Spleen (tissue), 11 donors: ENCODE results near the gene MACROD2. TPM values are rescaled to one million over a fixed set of nuclear protein-coding genes. Genes with fewer than 3 reads are reported as not detected.

ENCODE experiments used
- DNase-seq: peaks from one replicate; pipeline ENCODE4 v3.0.0-alpha.2; 2020
- H3K27ac ChIP-seq, 8 donors: fragments of 200-600 bp; sonication (generic) in 7 of 8; 1 replicate in 4 of 8; 2 replicates in 4 of 8; pipeline versions ENCODE4 v1.5.0 to v1.8.0; 2016 to 2021; ENCODE audit warnings: inconsistent platforms in 4 of 8, mild to moderate bottlenecking in 4 of 8, moderate library complexity in 1 of 8
- H3K27me3 ChIP-seq, 7 donors: fragments of 200-600 bp; sonication (generic) in 6 of 7; replicated peaks in 1 of 7; 1 replicate in 4 of 7; 2 replicates in 3 of 7; pipeline versions ENCODE4 v1.5.0 to v1.8.0; 2016 to 2021; ENCODE audit warnings: inconsistent platforms in 3 of 7, mild to moderate bottlenecking in 1 of 7
- H3K36me3 ChIP-seq, 6 donors: fragments of 200-600 bp; sonication (generic) in 5 of 6; 1 replicate in 4 of 6; 2 replicates in 2 of 6; pipeline versions ENCODE4 v1.5.0 to v1.8.0; 2016 to 2021; ENCODE audit warnings: inconsistent platforms in 2 of 6
- H3K4me1 ChIP-seq, 6 donors: fragments of 200-600 bp; sonication (generic) in 5 of 6; 1 replicate in 3 of 6; 2 replicates in 3 of 6; pipeline versions ENCODE4 v1.5.0 to v1.8.0; 2016 to 2021; ENCODE audit warnings: inconsistent platforms in 3 of 6
- H3K4me3 ChIP-seq, 8 donors: fragments of 200-600 bp; sonication (generic) in 7 of 8; 1 replicate in 4 of 8; 2 replicates in 4 of 8; pipeline versions ENCODE4 v1.5.0 to v1.8.0; 2016 to 2021; ENCODE audit warnings: inconsistent platforms in 4 of 8, mild to moderate bottlenecking in 4 of 8, moderate library complexity in 2 of 8
- H3K9me3 ChIP-seq, 8 donors: fragments of 200-600 bp; sonication (generic) in 7 of 8; 1 replicate in 4 of 8; 2 replicates in 4 of 8; pipeline versions ENCODE4 v1.5.0 to v1.8.0; 2016 to 2021; ENCODE audit warnings: inconsistent platforms in 4 of 8
- CTCF ChIP-seq, 11 experiments: fragments of 200-600 bp in 7 of 11; fragments of 450-650 bp in 4 of 11; sonication (generic) in 4 of 11; IDR thresholded peaks in 8 of 11; conservative IDR thresholded peaks in 3 of 11; 1 replicate in 7 of 11; 2 replicates in 4 of 11; pipeline versions ENCODE4 v1.4.0 to v1.8.0; 2016 to 2021; ENCODE audit warnings: antibody characterized with exemption in 11 of 11, inconsistent platforms in 4 of 11, mild to moderate bottlenecking in 1 of 11
- POLR2A ChIP-seq, 3 donors: fragments of 450-650 bp; IDR thresholded peaks; one replicate each; pipeline ENCODE4 v1.5.1; 2017; ENCODE audit warnings: antibody characterized with exemption in 3 of 3, mild to moderate bottlenecking in 1 of 3
- POLR2AphosphoS5 ChIP-seq, 3 donors: sonication (generic); formaldehyde crosslinking; IDR thresholded peaks; one replicate each; pipeline ENCODE4 v1.5.1; 2017; ENCODE audit warnings: antibody characterized with exemption in 3 of 3
- WGBS, 5 donors: extraction: QIAGEN DNeasy Blood & Tissue Kit in 3 of 5; methylation state at CpG; one replicate each; pipeline versions ENCODE4 v1.1.5 to v1.1.7; 2013 to 2018; 5-methylcytosine and 5-hydroxymethylcytosine counted together
- intact Hi-C: fragments of 100-400 bp; cut with DNase I; formaldehyde crosslinking; loops from one replicate; pipeline ENCODE4 v1.15.0; 2023; ENCODE audit warnings: low total_unique reads
- polyA plus RNA-seq, 3 donors: library from polyadenylated mRNA; stranded (reverse); fragments of 200-250 nt; gene quantifications; one replicate each; pipeline ENCODE4 v1.2.1, GENCODE V29; 2013
- total RNA-seq, 7 donors: library from RNA; depleted of rRNA in 3 of 7; stranded (reverse); fragments of >200 nt in 3 of 7; fragmentation: NEBNext Ultra II Directional in 4 of 7; extraction: Animal tissue kit (Norgen Biotek cat#: 25700) in 4 of 7; gene quantifications; one replicate each; pipeline versions ENCODE4 v1.1.0 to v1.2.1, GENCODE V29; 2016 to 2021
- donor health status: healthy with polysubstance abuse.
- donor health status: DM: no; HTN: no; CAD: no; lungs with moderate emphysema.
- donor health status: DM: no; HTN: no; CAD: no.
- donor health status: Bipolar disorder and iron deficiency.
- donor health status: healthy.
- donor health status: DM: no; HTN: no; CAD: no.
- donor health status: DM: yes; HTN: yes; CAD: no.

Gene MACROD2
- total and polyA plus RNA-seq, 10 donors = 1.5 to 4.7 (median 3.4) TPM

GRCh38 chr20:15406072-15406471 lies 1410.8 kb downstream of the MACROD2 start:
- TF ChIP-seq CTCF (IDR thresholded peaks at IDR 0.05 in 8 of 11, conservative IDR thresholded peaks at IDR 0.05 in 3 of 11) (no peak), POLR2AphosphoS5 (IDR thresholded peaks at IDR 0.05) (no peak), POLR2A (IDR thresholded peaks at IDR 0.05) (no peak)
- Histone ChIP-seq H3K4me3 (no peak overlapping the region), H3K27me3 (no peaks in the 10 kb centered on the region), H3K36me3 (no peaks in the 10 kb centered on the region), H3K9me3 (peaks cover 0 to 8% (median 0%) of the 10 kb centered on the region in 8 donors), H3K27ac (no peak overlapping the region), H3K4me1 (no peaks in the 10 kb centered on the region)
- intact Hi-C loops = no loop called here
- 73 to 82% (median 78%) methylated on average over 3 of the region's 3 CpGs for WGBS, 5 donors
- DNase-seq = no peak

GRCh38 chr20:15411781-15412180 lies 1416.5 kb downstream of the MACROD2 start:
- no peaks in the 10 kb centered on the region for H3K9me3 ChIP-seq
- WGBS, 5 donors = 79 to 93% (median 85%) methylated on average over 3 of the region's 3 CpGs
- TF ChIP-seq POLR2A (IDR thresholded peaks at IDR 0.05) = no peak
- TF ChIP-seq CTCF (IDR thresholded peaks at IDR 0.05 in 8 of 11, conservative IDR thresholded peaks at IDR 0.05 in 3 of 11) = no peak
- no peak for TF ChIP-seq POLR2AphosphoS5 (IDR thresholded peaks at IDR 0.05)
- H3K4me1 ChIP-seq = no peaks in the 10 kb centered on the region
- no peak overlapping the region for H3K4me3 ChIP-seq
- no peaks in the 10 kb centered on the region for H3K27me3 ChIP-seq
- H3K36me3 ChIP-seq = no peaks in the 10 kb centered on the region
- H3K27ac ChIP-seq = no peak overlapping the region
- intact Hi-C loops = no loop called here
- no peak for DNase-seq

GRCh38 chr20:15415908-15416307 lies 1420.6 kb downstream of the MACROD2 start:
- intact Hi-C loops = no loop called here
- no peak for TF ChIP-seq POLR2A (IDR thresholded peaks at IDR 0.05)
- TF ChIP-seq CTCF (IDR thresholded peaks at IDR 0.05 in 8 of 11, conservative IDR thresholded peaks at IDR 0.05 in 3 of 11) = no peak
- TF ChIP-seq POLR2AphosphoS5 (IDR thresholded peaks at IDR 0.05) = no peak
- H3K27me3 ChIP-seq = no peaks in the 10 kb centered on the region
- H3K4me3 ChIP-seq = no peak overlapping the region
- DNase-seq = no peak
- no peaks in the 10 kb centered on the region for H3K9me3 ChIP-seq
- H3K4me1 ChIP-seq = no peaks in the 10 kb centered on the region
- 67 to 88% (median 72%) methylated on average over 2 of the region's 2 CpGs for WGBS, 5 donors
- no peak overlapping the region for H3K27ac ChIP-seq
- H3K36me3 ChIP-seq = no peaks in the 10 kb centered on the region

- Histone ChIP-seq H3K9me3 (peaks cover 0 to 7% (median 0%) of the 10 kb centered on the region in 8 donors), H3K4me1 (no peaks in the 10 kb centered on the region), H3K27ac (no peak overlapping the region), H3K4me3 (no peak overlapping the region), H3K36me3 (no peaks in the 10 kb centered on the region), H3K27me3 (no peaks in the 10 kb centered on the region)
- DNase-seq = no peak
- WGBS, 5 donors = 82 to 96% (median 90%) methylated on average over 2 of the region's 2 CpGs
- intact Hi-C loops = no loop called here
- TF ChIP-seq CTCF (IDR thresholded peaks at IDR 0.05 in 8 of 11, conservative IDR thresholded peaks at IDR 0.05 in 3 of 11) (no peak), POLR2AphosphoS5 (IDR thresholded peaks at IDR 0.05) (no peak), POLR2A (IDR thresholded peaks at IDR 0.05) (no peak)
Measured at GRCh38 chr20:15419856-15420255, 1424.5 kb downstream of the MACROD2 start.
